GM12878 (cell line): ENCODE results near the gene RFX7. TPM values are rescaled to one million over a fixed set of nuclear protein-coding genes. Genes with fewer than 3 reads are reported as not detected.

ENCODE experiments used
- ATAC-seq: fragments of 200-7000 bp; cut with Tn5 transposase; 3 replicates; pipeline ENCODE4 v1.9.1; 2020; ENCODE audit warnings: mild to moderate bottlenecking, moderate library complexity
- BruUV-seq: library from RNA; stranded (reverse); fragments of 400-500 nt; replicated peaks from 2 replicates; lab custom pipeline; 2021; lab: Mats Ljungman, UMichigan
- CTCF ChIA-PET: fragments of 300-600 bp; sonication (Branson Sonifier 250); formaldehyde crosslinking; extraction: SDS; loops from one replicate; lab custom pipeline; 2021; ENCODE audit warnings: inconsistent platforms; lab: Yijun Ruan, JAX
- POLR2A ChIA-PET: fragments of 350-600 bp; formaldehyde crosslinking; extraction: SDS; loops from one replicate; lab custom pipeline; 2021; ENCODE audit warnings: inconsistent platforms; lab: Charles Lee
- RAD21 ChIA-PET: fragments of 300-600 bp; sonication (Branson Sonifier 250); formaldehyde crosslinking; loops from one replicate; lab custom pipeline; 2023; ENCODE audit warnings: antibody characterized with exemption; ENCODE audit not compliant: unreplicated experiment; lab: Charles Lee
- SMC1A ChIA-PET: fragments of 300-600 bp; sonication (Branson Sonifier 250); formaldehyde crosslinking; loops from one replicate; lab custom pipeline; 2023; ENCODE audit not compliant: unreplicated experiment, uncharacterized antibody; lab: Charles Lee
- DNase-seq: peaks from one replicate; pipeline ENCODE4 v3.0.0-alpha.2; 2011; ENCODE audit warnings: low read depth, low spot score
- FAIRE-seq: peaks from 3 replicates; lab custom pipeline; 2011; peaks lifted over from hg19 to GRCh38; lab: Jason Lieb, UNC
- H2AFZ ChIP-seq: 2 replicates; pipeline ENCODE4 v1.6.0; 2011; ENCODE audit warnings: low read depth, low read length, control low read depth; ENCODE audit not compliant: control insufficient read depth
- H3K27ac ChIP-seq: 2 replicates; pipeline ENCODE4 v1.5.1; 2011; ENCODE audit warnings: control low read depth; ENCODE audit not compliant: control insufficient read depth, insufficient read depth
- H3K27me3 ChIP-seq, 2 experiments: replicated peaks in 1 of 2; 2 replicates each; pipeline versions ENCODE4 v1.6.0 to v1.6.1; 2011; ENCODE audit warnings: low read length in 1 of 2; ENCODE audit not compliant: control insufficient read depth in 2 of 2, insufficient read depth in 2 of 2
- H3K36me3 ChIP-seq, 2 experiments: 2 replicates each; pipeline ENCODE4 v1.5.1; 2011; ENCODE audit warnings: low read length in 1 of 2; ENCODE audit not compliant: control insufficient read depth in 2 of 2, insufficient read depth in 2 of 2
- H3K4me1 ChIP-seq: 2 replicates; pipeline ENCODE4 v1.6.1; 2011; ENCODE audit warnings: mild to moderate bottlenecking, low read length, moderate library complexity, mixed read lengths; ENCODE audit not compliant: control insufficient read depth, insufficient read depth
- H3K4me2 ChIP-seq: 2 replicates; pipeline ENCODE4 v1.6.0; 2011; ENCODE audit warnings: control low read depth; ENCODE audit not compliant: control insufficient read depth, insufficient read depth
- H3K4me3 ChIP-seq: fragments of 200-600 bp; sonication (generic); 2 replicates; pipeline ENCODE4 v1.5.1; 2016
- H3K79me2 ChIP-seq: 2 replicates; pipeline ENCODE4 v1.6.0; 2011; ENCODE audit warnings: low read length; ENCODE audit not compliant: control insufficient read depth, insufficient read depth
- H3K9ac ChIP-seq: 2 replicates; pipeline ENCODE4 v1.8.0; 2011; ENCODE audit warnings: low read length, control low read depth, mixed read lengths; ENCODE audit not compliant: control insufficient read depth, insufficient read depth
- H3K9me3 ChIP-seq: replicated peaks from 3 replicates; pipeline ENCODE4 v1.5.1; 2011; ENCODE audit warnings: mild to moderate bottlenecking, low read length; ENCODE audit not compliant: control insufficient read depth, insufficient read depth
- H4K20me1 ChIP-seq: 2 replicates; pipeline ENCODE4 v1.6.0; 2011; ENCODE audit not compliant: control insufficient read depth, insufficient read depth
- CBFB ChIP-seq: IDR thresholded peaks from 2 replicates; pipeline ENCODE4 v1.6.1; 2016; ENCODE audit warnings: antibody characterized with exemption, low read depth
- EED ChIP-seq: sonication (generic); IDR thresholded peaks from 2 replicates; pipeline ENCODE4 v1.6.1; 2016; ENCODE audit warnings: antibody characterized with exemption, low read depth
- KLF5 ChIP-seq: fragments of 450-650 bp; IDR thresholded peaks from 2 replicates; pipeline ENCODE4 v1.6.1; 2014; ENCODE audit warnings: mild to moderate bottlenecking; ENCODE audit not compliant: partially characterized antibody
- PAX8 ChIP-seq: fragments of 450-650 bp; IDR thresholded peaks from 2 replicates; pipeline ENCODE4 v1.6.1; 2017; ENCODE audit warnings: mild to moderate bottlenecking, moderate library complexity
- SIX5 ChIP-seq: IDR thresholded peaks from 2 replicates; pipeline ENCODE4 v1.6.1; 2011; ENCODE audit warnings: mild to moderate bottlenecking, low read depth, low read length, moderate library complexity; ENCODE audit not compliant: severe bottlenecking
- SUPT20H ChIP-seq: IDR thresholded peaks from 2 replicates; pipeline ENCODE4 v1.6.1; 2011; ENCODE audit warnings: low read depth, mild to moderate bottlenecking, low read length, moderate library complexity, borderline replicate concordance; ENCODE audit not compliant: control insufficient read depth
- YBX1 ChIP-seq: fragments of 450-650 bp; IDR thresholded peaks from 2 replicates; pipeline ENCODE4 v1.6.1; 2016; ENCODE audit warnings: antibody characterized with exemption
- WGBS: methylation state at CpG from one replicate; pipeline ENCODE4 v1.1.6; 2016; ENCODE audit warnings: low lambda C conversion rate; ENCODE audit not compliant: insufficient replicate concordance, insufficient coverage; ENCODE audit errors: missing lambda C conversion rate; 5-methylcytosine and 5-hydroxymethylcytosine counted together
- in situ Hi-C: fragments of 300-500 bp; cut with MboI; formaldehyde crosslinking; loops from 9 replicates; pipeline ENCODE4 v1.14.3; 2018; ENCODE audit warnings: mixed read lengths
- intact Hi-C: fragments of 100-400 bp; cut with micrococcal nuclease; formaldehyde crosslinking; loops from one replicate; pipeline ENCODE4 v1.14.2; 2022; ENCODE audit not compliant: unreplicated experiment
- polyA plus RNA-seq, 11 experiments: library from polyadenylated mRNA; depleted of rRNA in 4 of 11; unstranded in 6 of 11; stranded (reverse) in 5 of 11; fragments of >200 nt; fragmentation: Nextera tagmentation in 4 of 11; fragmentation: Illumina TruSeq in 1 of 11; extraction: Ambion mirVana in 4 of 11; extraction: Trizol in 1 of 11; gene quantifications; 1 replicate in 1 of 11; 2 replicates in 10 of 11; pipeline versions ENCODE4 v1.2.1 to v1.2.3, GENCODE V29; 2011 to 2016; ENCODE audit warnings: inconsistent platforms in 2 of 11, missing spikeins in 2 of 11, low read depth in 1 of 11
- total RNA-seq, 4 experiments: library from RNA; depleted of rRNA in 3 of 4; stranded (reverse); fragments of >200 nt in 3 of 4; fragmentation: Illumina TruSeq in 1 of 4; extraction: Trizol in 1 of 4; gene quantifications; 2 replicates each; pipeline versions ENCODE4 v1.2.1 to v1.2.3, GENCODE V29; 2013 to 2021
- TF ChIP-seq, protein P1 (sequence below): fragments of 450-650 bp; formaldehyde crosslinking; IDR thresholded peaks from 2 replicates; pipeline ENCODE4 v1.4.0; 2020; ENCODE audit warnings: mild to moderate bottlenecking, moderate library complexity
- TF ChIP-seq, protein P2 (sequence below): fragments of 450-650 bp; IDR thresholded peaks from 2 replicates; pipeline ENCODE4 v1.6.1; 2016; ENCODE audit warnings: mild to moderate bottlenecking
- TF ChIP-seq, protein P3 (sequence below): fragments of 450-650 bp; IDR thresholded peaks from 2 replicates; pipeline ENCODE4 v1.6.1; 2017; ENCODE audit warnings: antibody characterized with exemption, mild to moderate bottlenecking, moderate library complexity

RFX7 gene
- total and polyA plus RNA-seq, 10 of the 15 experiments (the other 5 are each of a cell fraction or from before 2014, with no cell fraction given), result 3.2 to 31.4 (median 10.7) TPM

DNA sequence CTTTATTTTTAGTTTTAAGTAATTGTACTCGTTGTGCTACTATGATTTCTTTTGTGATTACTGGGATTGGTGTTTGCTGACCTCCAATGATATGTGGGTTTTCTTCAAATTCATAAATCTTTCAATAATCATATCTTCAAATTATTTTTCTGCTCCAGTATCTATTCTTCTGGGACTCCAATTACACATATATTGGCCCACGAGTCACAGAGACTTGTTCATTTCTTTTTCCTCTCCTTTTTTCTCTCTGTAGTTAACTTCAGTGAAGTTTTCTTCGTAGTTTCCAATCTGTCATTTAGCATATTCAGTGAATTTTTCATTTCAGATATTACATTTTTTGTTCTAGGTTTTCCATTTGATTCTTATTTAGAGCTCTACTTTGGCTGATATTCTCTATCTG lies 21.4 kb downstream of the RFX7 start:
- WGBS, result 98% methylated on average over 3 of the region's 3 CpGs
- DNase-seq, result no peak
- ChIA-PET CTCF (interaction anchor here (0.9 kb wide), 2 partner anchors 14 to 212 kb away, joined by 3 read pairs; no protein-coding TSS in a partner anchor), SMC1A (interaction anchor here (1.1 kb wide), 1 partner anchor 26 kb away, joined by 3 read pairs; no protein-coding TSS in a partner anchor), POLR2A (interaction anchor here (0.5 to 0.6 kb wide), 2 partner anchors 103 to 108 kb away, joined by 3 to 4 read pairs; no protein-coding TSS in a partner anchor), RAD21 (no interaction called here)
- no peak overlapping the region for H3K27ac ChIP-seq
- TF ChIP-seq SUPT20H, result no peak
- TF ChIP-seq KLF5, result no peak
- TF ChIP-seq, protein P1, sequence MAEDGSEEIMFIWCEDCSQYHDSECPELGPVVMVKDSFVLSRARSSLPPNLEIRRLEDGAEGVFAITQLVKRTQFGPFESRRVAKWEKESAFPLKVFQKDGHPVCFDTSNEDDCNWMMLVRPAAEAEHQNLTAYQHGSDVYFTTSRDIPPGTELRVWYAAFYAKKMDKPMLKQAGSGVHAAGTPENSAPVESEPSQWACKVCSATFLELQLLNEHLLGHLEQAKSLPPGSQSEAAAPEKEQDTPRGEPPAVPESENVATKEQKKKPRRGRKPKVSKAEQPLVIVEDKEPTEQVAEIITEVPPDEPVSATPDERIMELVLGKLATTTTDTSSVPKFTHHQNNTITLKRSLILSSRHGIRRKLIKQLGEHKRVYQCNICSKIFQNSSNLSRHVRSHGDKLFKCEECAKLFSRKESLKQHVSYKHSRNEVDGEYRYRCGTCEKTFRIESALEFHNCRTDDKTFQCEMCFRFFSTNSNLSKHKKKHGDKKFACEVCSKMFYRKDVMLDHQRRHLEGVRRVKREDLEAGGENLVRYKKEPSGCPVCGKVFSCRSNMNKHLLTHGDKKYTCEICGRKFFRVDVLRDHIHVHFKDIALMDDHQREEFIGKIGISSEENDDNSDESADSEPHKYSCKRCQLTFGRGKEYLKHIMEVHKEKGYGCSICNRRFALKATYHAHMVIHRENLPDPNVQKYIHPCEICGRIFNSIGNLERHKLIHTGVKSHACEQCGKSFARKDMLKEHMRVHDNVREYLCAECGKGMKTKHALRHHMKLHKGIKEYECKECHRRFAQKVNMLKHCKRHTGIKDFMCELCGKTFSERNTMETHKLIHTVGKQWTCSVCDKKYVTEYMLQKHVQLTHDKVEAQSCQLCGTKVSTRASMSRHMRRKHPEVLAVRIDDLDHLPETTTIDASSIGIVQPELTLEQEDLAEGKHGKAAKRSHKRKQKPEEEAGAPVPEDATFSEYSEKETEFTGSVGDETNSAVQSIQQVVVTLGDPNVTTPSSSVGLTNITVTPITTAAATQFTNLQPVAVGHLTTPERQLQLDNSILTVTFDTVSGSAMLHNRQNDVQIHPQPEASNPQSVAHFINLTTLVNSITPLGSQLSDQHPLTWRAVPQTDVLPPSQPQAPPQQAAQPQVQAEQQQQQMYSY (CRISPR knock-in tag), result no peak
- TF ChIP-seq, protein P2, sequence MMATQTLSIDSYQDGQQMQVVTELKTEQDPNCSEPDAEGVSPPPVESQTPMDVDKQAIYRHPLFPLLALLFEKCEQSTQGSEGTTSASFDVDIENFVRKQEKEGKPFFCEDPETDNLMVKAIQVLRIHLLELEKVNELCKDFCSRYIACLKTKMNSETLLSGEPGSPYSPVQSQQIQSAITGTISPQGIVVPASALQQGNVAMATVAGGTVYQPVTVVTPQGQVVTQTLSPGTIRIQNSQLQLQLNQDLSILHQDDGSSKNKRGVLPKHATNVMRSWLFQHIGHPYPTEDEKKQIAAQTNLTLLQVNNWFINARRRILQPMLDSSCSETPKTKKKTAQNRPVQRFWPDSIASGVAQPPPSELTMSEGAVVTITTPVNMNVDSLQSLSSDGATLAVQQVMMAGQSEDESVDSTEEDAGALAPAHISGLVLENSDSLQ, result no peak
- TF ChIP-seq EED, result no peak
- no peak for TF ChIP-seq SIX5
- TF ChIP-seq, protein P3, sequence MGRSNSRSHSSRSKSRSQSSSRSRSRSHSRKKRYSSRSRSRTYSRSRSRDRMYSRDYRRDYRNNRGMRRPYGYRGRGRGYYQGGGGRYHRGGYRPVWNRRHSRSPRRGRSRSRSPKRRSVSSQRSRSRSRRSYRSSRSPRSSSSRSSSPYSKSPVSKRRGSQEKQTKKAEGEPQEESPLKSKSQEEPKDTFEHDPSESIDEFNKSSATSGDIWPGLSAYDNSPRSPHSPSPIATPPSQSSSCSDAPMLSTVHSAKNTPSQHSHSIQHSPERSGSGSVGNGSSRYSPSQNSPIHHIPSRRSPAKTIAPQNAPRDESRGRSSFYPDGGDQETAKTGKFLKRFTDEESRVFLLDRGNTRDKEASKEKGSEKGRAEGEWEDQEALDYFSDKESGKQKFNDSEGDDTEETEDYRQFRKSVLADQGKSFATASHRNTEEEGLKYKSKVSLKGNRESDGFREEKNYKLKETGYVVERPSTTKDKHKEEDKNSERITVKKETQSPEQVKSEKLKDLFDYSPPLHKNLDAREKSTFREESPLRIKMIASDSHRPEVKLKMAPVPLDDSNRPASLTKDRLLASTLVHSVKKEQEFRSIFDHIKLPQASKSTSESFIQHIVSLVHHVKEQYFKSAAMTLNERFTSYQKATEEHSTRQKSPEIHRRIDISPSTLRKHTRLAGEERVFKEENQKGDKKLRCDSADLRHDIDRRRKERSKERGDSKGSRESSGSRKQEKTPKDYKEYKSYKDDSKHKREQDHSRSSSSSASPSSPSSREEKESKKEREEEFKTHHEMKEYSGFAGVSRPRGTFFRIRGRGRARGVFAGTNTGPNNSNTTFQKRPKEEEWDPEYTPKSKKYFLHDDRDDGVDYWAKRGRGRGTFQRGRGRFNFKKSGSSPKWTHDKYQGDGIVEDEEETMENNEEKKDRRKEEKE, result no peak
- no peak for TF ChIP-seq PAX8
- no peak for TF ChIP-seq YBX1
- no peak for TF ChIP-seq CBFB
- intact Hi-C loops (no loop called here), in situ Hi-C loops (no loop called here)
- H3K9me3 ChIP-seq, result peaks cover 22% of the 10 kb centered on the region
- ATAC-seq, result no peak
- H3K9ac ChIP-seq, result no peak overlapping the region
- no peaks in the 10 kb centered on the region for H4K20me1 ChIP-seq
- H3K4me3 ChIP-seq, result no peak overlapping the region
- no peaks in the 10 kb centered on the region for H3K4me1 ChIP-seq
- H3K36me3 ChIP-seq, result no peaks in the 10 kb centered on the region
- H3K79me2 ChIP-seq, result peaks cover 5% of the 10 kb centered on the region
- BruUV-seq, result no TSS peak
- no peaks in the 10 kb centered on the region for H3K27me3 ChIP-seq
- H3K4me2 ChIP-seq, result no peak overlapping the region
- H2AFZ ChIP-seq, result no peak overlapping the region
- FAIRE-seq, result no peak
